IMR-90 (cell line): ENCODE results near the gene NECAB2.

Experiments
- BHLHE40 ChIP-seq: fragments of 150-350 bp; IDR thresholded peaks from 2 replicates; pipeline ENCODE4 v1.6.1; 2016; ENCODE audit warnings: mild to moderate bottlenecking, low read depth, low read length
- CEBPB ChIP-seq: IDR thresholded peaks from 2 replicates; pipeline ENCODE4 v1.6.1; 2012; ENCODE audit warnings: low read depth, low read length, improper control_type of control experiment
- CHD1 ChIP-seq: IDR thresholded peaks from 2 replicates; pipeline ENCODE4 v1.6.1; 2012; ENCODE audit warnings: low read depth, low read length, improper control_type of control experiment
- FOS ChIP-seq: fragments of 150-350 bp; IDR thresholded peaks from 2 replicates; pipeline ENCODE4 v1.6.1; 2016; ENCODE audit warnings: low read depth, low read length
- MAZ ChIP-seq: IDR thresholded peaks from 2 replicates; pipeline ENCODE4 v1.6.1; 2012; ENCODE audit warnings: low read depth, mild to moderate bottlenecking, low read length, improper control_type of control experiment, moderate library complexity, borderline replicate concordance
- MXI1 ChIP-seq: IDR thresholded peaks from 2 replicates; pipeline ENCODE4 v1.6.1; 2012; ENCODE audit warnings: low read depth, mild to moderate bottlenecking, low read length, moderate library complexity, borderline replicate concordance
- POLR2A ChIP-seq: IDR thresholded peaks from 2 replicates; pipeline ENCODE4 v1.6.1; 2012; ENCODE audit warnings: mild to moderate bottlenecking, low read depth, low read length
- RAD21 ChIP-seq: IDR thresholded peaks from 2 replicates; pipeline ENCODE4 v1.6.1; 2012; ENCODE audit warnings: low read length, improper control_type of control experiment
- RCOR1 ChIP-seq: IDR thresholded peaks from 2 replicates; pipeline ENCODE4 v1.6.1; 2012; ENCODE audit warnings: mild to moderate bottlenecking, low read length, improper control_type of control experiment; ENCODE audit not compliant: insufficient replicate concordance
- RFX5 ChIP-seq: IDR thresholded peaks from 2 replicates; pipeline ENCODE4 v1.8.0; 2012; ENCODE audit warnings: low read depth, mild to moderate bottlenecking, low read length, moderate library complexity
- SMC3 ChIP-seq: fragments of 150-350 bp; IDR thresholded peaks from 2 replicates; pipeline ENCODE4 v1.6.1; 2016; ENCODE audit warnings: low read depth, mild to moderate bottlenecking, antibody characterized with exemption, low read length, moderate library complexity
- TF ChIP-seq, protein P1 (sequence below): conservative IDR thresholded peaks from 2 replicates; pipeline ENCODE4 v1.5.1; 2012; ENCODE audit warnings: mild to moderate bottlenecking, low read depth, low read length, improper control_type of control experiment
- TF ChIP-seq, protein P2 (sequence below): fragments of 150-350 bp; IDR thresholded peaks from 2 replicates; pipeline ENCODE4 v1.6.1; 2017; ENCODE audit warnings: mild to moderate bottlenecking, antibody characterized with exemption, low read length, low read depth
- TF ChIP-seq, protein P3 (sequence below): fragments of 150-350 bp; IDR thresholded peaks from 2 replicates; pipeline ENCODE4 v1.6.1; 2016; ENCODE audit warnings: low read depth, mild to moderate bottlenecking, low read length, moderate library complexity, borderline replicate concordance

DNA sequence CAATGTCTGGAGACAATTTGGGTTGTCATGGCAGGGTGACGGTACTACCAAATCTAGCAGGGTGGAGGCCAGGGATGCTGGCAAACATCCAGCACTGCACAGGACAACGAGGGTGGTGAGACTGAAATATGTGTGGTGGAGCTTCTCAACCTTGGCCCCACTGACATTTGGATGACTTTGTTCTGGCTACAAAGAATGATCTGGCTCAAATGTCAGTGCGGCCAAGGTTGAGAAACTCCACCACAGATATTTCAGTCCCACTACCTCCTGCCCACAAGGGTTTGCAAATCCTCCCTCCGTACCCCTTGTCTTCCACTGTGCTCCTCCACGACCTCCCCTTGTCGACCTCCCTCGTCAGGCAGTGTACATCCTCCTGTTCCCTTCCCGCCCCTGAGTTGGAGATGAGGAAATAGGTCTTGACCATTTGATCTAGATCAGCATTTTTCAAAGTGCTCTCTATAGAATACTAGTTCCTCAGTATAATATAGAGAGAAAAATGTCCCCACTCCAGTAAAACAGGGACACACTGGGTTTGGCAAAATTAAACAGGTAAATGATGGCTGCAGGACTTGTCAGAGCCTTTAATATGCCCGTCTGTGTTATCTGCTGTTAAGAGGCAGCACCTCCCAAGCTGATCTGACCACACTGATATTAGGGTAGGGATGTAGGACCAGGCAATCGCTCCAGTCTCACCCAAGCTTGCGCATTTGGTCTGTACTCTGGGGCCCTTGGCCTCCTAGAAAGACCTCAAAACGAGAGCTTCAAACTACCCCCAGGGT is 8.2 kb upstream of the NECAB2 start:
- no peak for TF ChIP-seq FOS
- no peak for TF ChIP-seq MXI1
- no peak for TF ChIP-seq POLR2A
- TF ChIP-seq, protein P1, sequence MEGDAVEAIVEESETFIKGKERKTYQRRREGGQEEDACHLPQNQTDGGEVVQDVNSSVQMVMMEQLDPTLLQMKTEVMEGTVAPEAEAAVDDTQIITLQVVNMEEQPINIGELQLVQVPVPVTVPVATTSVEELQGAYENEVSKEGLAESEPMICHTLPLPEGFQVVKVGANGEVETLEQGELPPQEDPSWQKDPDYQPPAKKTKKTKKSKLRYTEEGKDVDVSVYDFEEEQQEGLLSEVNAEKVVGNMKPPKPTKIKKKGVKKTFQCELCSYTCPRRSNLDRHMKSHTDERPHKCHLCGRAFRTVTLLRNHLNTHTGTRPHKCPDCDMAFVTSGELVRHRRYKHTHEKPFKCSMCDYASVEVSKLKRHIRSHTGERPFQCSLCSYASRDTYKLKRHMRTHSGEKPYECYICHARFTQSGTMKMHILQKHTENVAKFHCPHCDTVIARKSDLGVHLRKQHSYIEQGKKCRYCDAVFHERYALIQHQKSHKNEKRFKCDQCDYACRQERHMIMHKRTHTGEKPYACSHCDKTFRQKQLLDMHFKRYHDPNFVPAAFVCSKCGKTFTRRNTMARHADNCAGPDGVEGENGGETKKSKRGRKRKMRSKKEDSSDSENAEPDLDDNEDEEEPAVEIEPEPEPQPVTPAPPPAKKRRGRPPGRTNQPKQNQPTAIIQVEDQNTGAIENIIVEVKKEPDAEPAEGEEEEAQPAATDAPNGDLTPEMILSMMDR = no peak
- no peak for TF ChIP-seq SMC3
- TF ChIP-seq BHLHE40 = no peak
- no peak for TF ChIP-seq RCOR1
- no peak for TF ChIP-seq RFX5
- TF ChIP-seq MAZ = no peak
- TF ChIP-seq, protein P2, sequence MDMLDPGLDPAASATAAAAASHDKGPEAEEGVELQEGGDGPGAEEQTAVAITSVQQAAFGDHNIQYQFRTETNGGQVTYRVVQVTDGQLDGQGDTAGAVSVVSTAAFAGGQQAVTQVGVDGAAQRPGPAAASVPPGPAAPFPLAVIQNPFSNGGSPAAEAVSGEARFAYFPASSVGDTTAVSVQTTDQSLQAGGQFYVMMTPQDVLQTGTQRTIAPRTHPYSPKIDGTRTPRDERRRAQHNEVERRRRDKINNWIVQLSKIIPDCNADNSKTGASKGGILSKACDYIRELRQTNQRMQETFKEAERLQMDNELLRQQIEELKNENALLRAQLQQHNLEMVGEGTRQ = no peak
- TF ChIP-seq, protein P3, sequence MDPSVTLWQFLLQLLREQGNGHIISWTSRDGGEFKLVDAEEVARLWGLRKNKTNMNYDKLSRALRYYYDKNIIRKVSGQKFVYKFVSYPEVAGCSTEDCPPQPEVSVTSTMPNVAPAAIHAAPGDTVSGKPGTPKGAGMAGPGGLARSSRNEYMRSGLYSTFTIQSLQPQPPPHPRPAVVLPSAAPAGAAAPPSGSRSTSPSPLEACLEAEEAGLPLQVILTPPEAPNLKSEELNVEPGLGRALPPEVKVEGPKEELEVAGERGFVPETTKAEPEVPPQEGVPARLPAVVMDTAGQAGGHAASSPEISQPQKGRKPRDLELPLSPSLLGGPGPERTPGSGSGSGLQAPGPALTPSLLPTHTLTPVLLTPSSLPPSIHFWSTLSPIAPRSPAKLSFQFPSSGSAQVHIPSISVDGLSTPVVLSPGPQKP = no peak
- no peak for TF ChIP-seq RAD21
- TF ChIP-seq CHD1 = no peak
- no peak for TF ChIP-seq CEBPB
